DLD1 (cell line): ENCODE results near the gene TTC23.

Experiments used
- in situ Hi-C: cut with HindIII; loops from 2 replicates; pipeline ENCODE4 v1.10.0; 2017; ENCODE audit warnings: low sequenced_read_pairs

Gene TTC23, protein sequence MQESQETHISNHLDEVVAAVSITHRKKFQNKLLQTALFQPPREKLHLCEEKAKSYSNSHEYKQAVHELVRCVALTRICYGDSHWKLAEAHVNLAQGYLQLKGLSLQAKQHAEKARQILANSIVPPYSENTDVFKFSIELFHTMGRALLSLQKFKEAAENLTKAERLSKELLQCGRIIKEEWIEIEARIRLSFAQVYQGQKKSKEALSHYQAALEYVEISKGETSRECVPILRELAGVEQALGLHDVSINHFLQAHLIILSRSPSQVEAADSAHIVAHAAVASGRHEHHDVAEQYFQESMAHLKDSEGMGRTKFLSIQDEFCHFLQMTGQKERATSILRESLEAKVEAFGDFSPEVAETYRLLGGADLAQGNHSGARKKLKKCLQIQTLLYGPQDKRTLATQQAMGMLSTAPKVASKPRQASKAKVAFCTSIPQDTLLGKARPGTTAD

DNA sequence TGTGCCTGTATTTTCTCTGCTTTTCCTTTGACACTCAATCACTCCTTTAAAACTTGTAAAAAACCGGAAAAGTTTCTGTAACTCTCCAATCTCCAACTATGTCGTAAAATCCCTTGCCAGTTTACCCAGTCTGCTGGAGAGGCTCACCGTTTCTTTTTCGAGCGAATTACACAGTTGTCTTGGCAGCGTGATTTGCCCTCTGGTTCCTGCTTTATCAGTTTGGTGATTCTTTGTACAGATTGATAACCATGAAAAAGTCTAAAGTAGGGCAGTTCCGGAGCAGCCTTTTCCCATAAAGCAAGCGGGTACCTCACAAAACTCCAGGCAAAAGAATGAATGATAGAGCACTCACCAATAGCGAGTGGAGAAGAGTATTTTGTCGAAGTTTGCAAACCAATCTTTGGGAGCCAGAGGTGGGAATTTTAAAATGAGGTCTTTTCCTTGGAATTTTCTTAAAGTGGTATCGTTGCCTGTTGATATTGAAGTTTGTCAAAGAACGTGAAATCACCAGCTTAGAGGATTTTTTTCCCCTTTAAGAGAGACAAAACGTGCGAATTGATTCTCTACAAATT is at the start of gene TTC23:
TTC23 (minus strand) TSS at position 312 of the 572 bp plus-strand sequence. CDS start 20,869 bp downstream, outside the sequence.
- in situ Hi-C loops: no loop called here

- in situ Hi-C loops: no loop called here
Measured at GRCh38 chr15:99296386-99296785, 47.0 kb upstream of the TTC23 start.

GRCh38 chr15:99295840-99296239 is 46.5 kb upstream of the TTC23 start:
- in situ Hi-C loops: no loop called here

DNA sequence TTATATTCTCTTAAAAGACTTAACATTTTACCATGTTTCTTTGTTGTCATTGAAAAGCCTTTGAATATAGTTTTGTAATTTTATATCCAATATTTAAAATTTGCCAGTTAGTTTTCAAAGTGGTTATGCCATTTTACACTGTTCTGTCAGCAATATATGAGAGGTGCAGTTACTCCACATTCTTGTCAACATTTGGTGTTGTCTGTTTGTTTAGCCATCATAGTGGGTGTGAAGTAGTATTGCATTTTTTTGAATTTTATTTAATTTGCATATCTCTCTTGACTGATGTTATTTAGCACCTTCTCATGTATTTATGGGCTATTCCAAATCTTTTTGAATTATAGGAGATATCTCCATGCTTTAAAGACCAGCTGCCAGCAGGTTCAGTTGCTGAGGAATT is 42.3 kb upstream of the TTC23 start:
- in situ Hi-C loops: no loop called here

DNA sequence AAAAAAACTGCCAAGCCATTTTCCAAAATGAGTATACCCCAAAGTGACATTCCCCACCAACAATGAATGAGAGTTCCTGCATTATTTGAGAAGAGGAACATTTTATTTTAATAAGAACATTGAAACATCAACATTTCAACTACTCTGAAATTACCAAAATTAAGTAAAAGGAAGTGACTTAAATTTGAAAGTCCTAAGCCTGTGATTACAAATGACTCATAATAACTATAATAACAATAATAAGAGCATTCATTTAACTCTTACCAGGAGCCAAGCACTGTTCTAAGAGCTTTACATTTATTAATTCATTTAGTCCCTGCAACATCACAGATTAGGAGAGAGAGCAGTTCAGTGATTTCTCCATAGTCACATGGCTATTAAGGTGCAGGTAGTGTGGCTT is 34.3 kb upstream of the TTC23 start:
- in situ Hi-C loops: no loop called here

DNA sequence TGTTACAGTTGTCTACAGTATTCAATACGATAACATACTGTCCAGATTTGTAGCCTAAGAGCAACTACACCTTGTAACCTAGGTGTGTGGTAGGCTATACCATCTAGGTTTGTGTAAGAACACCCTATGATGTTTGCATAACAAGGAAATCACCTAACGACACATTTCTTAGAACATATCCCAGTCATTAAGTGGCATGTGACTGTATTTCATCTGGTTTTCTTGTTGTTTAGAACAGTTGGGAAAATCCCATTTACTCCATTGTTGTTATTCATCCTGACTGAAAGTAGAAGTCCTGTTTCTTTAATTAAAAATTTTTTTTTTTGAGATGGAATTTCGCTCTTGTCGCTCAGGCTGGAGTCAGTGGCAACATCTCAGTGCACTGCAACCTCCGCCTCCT is 33.2 kb upstream of the TTC23 start:
- in situ Hi-C loops: no loop called here

DNA sequence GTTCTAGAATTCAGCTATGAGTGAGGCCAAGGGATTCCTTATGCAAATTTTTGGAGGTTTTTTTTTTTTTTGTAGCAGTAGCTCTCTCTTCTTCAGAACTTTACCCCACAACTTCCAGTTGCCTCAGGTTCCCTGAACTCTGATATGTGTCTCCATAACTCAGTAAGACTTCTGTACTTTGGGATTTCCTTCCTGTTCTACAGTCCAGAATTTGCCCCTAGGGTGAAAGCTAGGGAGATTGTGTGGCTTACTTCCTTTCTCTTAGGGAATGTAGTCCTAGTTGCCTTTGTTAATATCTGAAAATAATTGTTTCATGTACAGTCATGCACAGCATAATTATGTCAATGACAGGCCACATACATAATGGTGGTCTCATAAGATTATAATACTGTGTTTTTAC is 32.7 kb upstream of the TTC23 start:
- in situ Hi-C loops: no loop called here

DNA sequence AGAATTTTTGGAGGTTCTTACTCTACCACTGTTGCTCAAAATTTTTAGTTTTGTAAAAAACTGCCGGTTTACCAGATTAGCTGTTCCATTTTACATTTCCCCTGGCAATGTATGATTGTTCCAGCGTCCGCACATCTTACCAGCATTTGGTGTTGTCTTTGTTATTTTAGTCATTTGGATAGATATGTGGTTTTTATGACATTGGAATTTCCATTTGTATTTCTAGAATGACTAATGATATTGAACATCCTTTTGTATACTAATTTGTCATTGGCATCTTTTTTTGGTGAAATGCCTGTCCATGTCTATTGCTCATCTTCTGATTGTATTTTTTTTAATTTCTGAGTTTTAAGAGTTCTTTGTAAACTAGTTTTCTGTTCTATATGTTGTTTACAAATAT is 30.4 kb upstream of the TTC23 start:
- in situ Hi-C loops: no loop called here

DNA sequence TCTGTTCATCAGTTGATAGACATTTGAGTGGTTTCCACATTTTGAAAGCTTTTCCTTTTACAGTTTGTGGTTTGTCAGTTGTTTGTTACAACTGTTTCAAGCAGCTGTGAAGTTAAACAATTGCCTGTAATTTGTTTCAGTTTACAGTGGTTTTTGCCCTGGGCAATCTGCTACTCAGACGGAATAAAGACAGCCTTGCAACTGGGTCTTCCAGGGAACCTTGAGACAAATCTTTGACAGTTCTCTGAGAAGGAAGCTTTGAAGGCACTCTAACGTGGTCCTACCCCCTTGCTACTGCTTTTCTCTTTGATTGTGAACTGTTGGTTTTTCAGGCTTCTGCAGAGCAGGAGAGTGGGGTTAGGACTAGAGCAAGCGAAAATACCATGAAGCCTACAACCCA is 29.9 kb upstream of the TTC23 start:
- in situ Hi-C loops: no loop called here

DNA sequence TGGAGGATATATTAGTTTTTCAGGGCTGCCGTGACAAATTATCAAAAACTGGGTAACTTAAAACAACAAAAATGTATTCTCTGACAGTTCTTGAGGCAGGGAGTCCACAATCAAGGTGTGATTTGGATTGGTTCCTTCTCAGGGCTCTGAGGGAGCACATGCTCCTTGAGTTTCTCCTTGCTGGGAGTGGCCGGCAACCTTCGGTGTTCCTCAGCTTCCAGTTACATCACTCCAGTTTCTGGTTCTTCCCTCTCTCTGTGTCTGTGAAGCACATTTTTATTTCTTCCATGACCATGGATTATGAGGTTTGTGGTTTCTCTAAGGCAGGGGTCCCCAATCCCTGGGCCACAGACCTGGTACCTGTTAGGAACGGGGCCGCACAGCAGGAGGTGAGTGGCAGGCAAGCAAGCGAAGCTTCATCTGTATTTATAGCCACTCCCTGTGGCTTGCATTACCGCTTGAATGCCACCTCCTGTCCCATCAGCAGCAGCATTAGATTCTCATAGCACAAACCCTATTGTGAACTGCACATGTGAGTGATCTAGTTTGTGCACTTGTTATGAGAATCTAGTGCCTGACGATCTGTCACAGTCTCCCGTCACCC is 26.2 kb upstream of the TTC23 start:
- in situ Hi-C loops: no loop called here

DNA sequence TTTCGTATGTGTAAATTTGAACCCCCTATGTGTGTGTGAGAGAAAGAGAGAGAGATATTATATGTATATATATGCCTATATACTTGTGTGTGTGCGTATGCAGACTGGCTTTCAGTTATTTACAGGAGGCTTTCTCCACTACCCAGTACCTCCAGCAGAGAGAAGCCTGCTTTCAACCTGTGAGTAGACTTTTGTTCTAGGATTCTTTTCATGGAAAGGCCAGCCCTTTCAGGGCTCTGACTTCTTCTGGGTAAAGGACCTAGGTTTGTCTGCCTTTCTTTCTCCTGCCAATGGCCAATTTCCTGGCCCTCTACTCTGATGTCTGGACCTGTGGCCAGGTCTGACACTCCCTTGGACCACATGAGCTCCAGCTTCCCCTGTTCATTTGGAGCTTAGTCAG is 25.7 kb upstream of the TTC23 start:
- in situ Hi-C loops: no loop called here

DNA sequence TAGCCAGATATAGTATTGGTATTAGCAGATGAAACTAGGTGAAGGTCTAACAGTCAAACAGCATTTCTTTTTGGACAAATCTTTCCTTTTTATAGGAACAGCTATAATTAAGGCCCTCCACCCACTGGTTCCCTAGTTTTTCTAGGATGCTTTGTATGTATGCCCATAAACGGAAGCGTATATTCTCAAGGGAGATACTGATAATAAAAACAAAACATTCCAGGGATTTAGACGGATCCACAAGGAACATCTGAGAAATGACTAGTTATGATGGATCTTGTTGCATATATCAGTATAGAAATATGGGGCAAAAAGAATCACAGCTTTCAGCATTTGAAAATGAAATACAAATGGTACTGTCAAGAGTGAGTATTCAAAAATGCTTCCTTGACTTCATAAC is 24.4 kb upstream of the TTC23 start:
- in situ Hi-C loops: no loop called here

DNA sequence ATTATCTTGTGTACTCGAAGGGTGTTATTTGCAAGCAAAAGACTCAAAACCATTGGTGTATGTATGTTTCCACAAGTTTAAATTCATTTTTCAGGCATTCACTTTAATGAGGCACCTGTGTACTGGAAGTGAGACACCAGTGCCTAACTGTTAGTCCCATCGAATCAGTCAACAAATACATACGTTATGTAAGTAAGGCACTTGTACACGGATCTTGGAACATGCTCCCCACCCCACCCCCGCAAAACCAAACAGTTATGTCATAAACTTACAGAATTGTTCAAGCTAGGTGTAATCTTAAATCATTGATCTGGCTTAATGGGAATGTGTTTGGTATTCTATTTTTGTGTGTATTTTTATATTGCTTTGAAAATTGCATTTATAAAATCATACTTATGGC is 19.1 kb upstream of the TTC23 start:
- in situ Hi-C loops: no loop called here

DNA sequence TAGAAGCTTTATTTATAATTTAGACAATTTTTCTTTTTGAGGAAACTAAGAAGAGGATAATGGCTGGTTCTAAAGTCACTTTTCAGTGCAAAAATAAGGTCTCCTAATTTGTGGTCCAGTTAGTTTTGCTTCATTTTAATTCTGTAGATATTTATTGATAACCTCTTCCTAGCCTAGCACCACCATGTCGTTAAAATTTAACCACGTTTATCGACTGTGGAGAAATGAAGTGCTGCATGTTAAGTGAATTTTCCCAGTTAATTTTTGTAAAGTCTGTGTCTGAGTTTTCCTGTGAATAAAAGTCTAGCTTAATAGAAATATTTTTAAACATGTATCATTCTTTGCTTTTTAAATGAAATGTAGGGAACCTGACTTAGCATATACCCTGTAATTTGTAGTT is 18.6 kb upstream of the TTC23 start:
- in situ Hi-C loops: no loop called here

GRCh38 chr15:99265541-99266070 is 16.2 kb upstream of the TTC23 start:
- in situ Hi-C loops: no loop called here

- in situ Hi-C loops: no loop called here
Measured at GRCh38 chr15:99264125-99264524, 14.7 kb upstream of the TTC23 start.

- in situ Hi-C loops: no loop called here
Measured at GRCh38 chr15:99257107-99257750, 7.8 kb upstream of the TTC23 start.

DNA sequence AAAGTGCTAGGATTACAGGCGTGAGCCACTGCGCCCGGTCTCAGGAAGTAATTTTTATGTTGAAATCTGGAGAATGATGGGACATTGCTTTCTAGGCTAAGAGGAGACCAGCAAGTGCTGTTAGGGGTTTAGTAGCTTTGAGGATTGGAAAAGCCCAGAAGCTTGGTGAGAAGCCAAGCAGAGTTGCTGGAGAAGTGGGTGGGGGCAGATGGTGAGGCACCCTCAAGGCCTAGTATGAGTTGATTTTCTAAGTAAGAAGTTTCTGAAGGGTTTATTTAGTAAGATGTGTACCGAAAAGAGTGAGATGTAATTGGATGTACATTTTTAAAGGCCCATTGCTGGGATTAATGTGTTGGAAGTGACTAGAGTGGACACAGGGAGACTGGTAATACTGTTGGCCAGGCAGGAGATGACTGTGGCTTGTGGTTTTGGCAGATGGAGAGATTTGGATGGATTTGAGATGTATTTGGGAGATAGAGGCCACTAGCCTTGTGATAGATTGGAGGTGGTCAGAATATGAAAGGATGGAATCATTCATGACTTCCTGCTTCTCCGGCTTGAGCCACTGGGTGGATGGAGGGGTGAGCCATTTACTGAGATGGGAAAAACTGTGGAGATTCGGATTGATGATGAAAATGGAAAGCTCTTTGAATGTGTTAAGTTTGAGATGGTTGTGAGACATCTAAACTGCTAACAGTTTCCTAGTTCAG is 4.2 kb upstream of the TTC23 start:
- in situ Hi-C loops: no loop called here

DNA sequence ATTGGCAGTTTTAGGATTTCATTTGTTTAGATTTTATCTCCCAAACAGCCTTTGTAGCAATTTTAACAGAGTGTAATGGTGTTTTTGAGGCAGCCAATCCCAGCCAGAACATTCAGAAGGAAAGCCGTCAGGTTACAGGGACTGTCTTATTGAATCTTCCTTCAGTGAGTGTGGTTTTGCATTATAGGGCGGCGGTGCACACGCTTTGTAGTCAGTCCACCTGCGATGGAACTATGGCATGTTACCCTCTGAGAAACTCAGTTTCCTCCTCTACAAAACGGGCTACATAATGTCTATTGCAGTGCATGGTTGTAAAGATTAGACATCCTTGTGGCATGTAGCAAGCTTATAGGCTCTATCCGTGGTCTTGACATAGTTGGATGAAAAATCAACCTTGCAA is 2.9 kb upstream of the TTC23 start:
- in situ Hi-C loops: no loop called here

DNA sequence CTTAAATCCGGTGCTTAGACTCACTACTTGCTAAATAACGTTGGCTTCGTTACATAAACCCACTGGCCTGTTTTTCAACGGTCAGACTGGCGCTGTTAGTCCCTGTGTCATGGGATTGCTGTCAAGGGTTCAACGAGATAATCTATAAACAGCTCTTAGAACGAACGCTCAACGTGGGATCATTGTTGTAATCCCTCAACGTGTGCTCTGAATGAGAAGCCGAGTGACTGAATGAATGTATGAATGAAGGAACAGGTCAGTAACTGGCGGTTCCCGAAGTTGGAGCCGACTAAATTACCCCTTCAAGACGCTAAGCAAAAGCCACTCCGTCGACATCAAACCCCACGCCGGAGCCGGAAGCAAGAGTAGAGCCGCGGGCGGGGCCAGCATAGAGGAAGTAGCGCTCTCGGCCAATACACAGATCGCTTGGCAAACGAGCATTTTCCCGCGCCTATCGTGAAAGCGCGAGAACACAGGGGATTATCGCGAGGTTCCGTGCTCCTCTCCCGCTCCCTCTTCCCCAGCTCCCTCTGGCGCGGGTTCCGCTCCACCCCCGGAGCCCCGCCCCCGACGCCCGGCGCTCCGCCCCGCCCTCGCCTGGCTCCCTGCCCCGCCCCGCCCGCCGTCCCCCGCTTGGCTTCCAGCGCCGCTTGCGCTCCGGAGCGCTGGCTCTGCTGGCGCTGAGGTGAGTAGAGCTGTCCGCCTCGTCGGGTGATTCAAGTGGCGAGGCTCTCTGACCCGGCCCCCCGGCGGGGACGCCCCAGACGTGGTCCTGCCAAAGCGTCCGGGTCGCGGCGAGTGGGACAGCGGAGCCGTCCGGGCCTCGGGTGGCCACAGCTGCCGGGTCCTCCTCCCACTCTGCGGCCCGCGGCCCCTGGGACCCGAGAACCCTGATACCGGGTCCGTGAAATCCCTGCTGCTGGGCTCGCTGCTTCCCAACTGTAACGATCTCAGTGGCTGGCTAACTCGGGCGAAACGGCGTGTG is 1.8 kb upstream of the TTC23 start, which contains the start of gene LRRC28:
LRRC28 (plus strand) TSS at position 625 of the 985 bp plus-strand sequence. CDS start 4,477 bp downstream, outside the sequence.
- in situ Hi-C loops: no loop called here
